ENCODE results near the gene MMD2.

MMD2 gene

DNA sequence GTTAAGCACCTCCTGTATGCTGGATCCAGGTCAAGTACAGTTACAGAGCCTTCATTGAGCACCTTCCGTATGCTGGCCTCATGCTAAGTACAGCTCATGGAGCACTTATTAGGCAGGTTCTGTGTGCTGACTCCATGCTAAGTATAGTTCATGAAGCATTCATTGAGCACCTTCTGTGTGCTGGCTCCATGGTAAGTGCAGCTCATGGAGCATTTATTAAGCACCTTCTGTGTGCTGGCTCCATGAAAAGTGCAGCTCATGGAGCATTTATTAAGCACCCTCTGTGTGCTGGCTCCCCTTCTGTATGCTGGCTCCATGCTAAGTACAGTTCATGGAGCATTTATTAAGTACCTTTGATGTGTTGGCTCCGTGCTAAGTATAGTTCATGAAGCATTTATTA, 30.5 kb downstream of the MMD2 start:
- H3K4me1 ChIP-seq (ENCODE audit: control insufficient read depth, low read length), result no peaks in the 10 kb centered on the region
- no peaks in the 10 kb centered on the region for H4K20me1 ChIP-seq (ENCODE audit: control insufficient read depth, insufficient read depth, low read depth, low read length)
- no peaks in the 10 kb centered on the region for H3K9me2 ChIP-seq (replicated peaks; ENCODE audit: control insufficient read depth, low read length)
- no peak overlapping the region for H3K27ac ChIP-seq (ENCODE audit: low read depth, low read length)
- H3F3A ChIP-seq (ENCODE audit: control insufficient read depth, insufficient read depth), result no peaks in the 10 kb centered on the region
- H3K4me3 ChIP-seq (ENCODE audit: low read length), result no peak overlapping the region
- H3K4me2 ChIP-seq (ENCODE audit: low read length), result no peak overlapping the region
- no peaks in the 10 kb centered on the region for H3K36me3 ChIP-seq (ENCODE audit: control insufficient read depth, low read length)
- no peaks in the 10 kb centered on the region for H3K79me2 ChIP-seq (ENCODE audit: control insufficient read depth, low read length)
- H3K9me3 ChIP-seq (ENCODE audit: control insufficient read depth, insufficient read depth, low read length), result no peaks in the 10 kb centered on the region
- TF ChIP-seq CTCF (IDR thresholded peaks at IDR 0.05; ENCODE audit: low read depth, low read length, poor library complexity, severe bottlenecking) (no peak), EZH2phosphoT487 (IDR thresholded peaks at IDR 0.05; ENCODE audit: borderline replicate concordance, low read length) (no peak)
- no peaks in the 10 kb centered on the region for H3K27me3 ChIP-seq (ENCODE audit: control insufficient read depth, low read length)

GRCh38 chr7:4919969-4920766, 38.8 kb downstream of the MMD2 start:
- Histone ChIP-seq H3K4me2 (ENCODE audit: low read length) (no peak overlapping the region), H3K79me2 (ENCODE audit: control insufficient read depth, low read length) (no peaks in the 10 kb centered on the region), H3K27ac (ENCODE audit: low read depth, low read length) (no peak overlapping the region), H3K27me3 (ENCODE audit: control insufficient read depth, low read length) (no peaks in the 10 kb centered on the region), H3K4me1 (ENCODE audit: control insufficient read depth, low read length) (no peaks in the 10 kb centered on the region), H3F3A (ENCODE audit: control insufficient read depth, insufficient read depth) (no peaks in the 10 kb centered on the region), H3K4me3 (ENCODE audit: low read length) (no peak overlapping the region), H4K20me1 (ENCODE audit: control insufficient read depth, insufficient read depth, low read depth, low read length) (no peaks in the 10 kb centered on the region), H3K9me2 (replicated peaks; ENCODE audit: control insufficient read depth, low read length) (no peaks in the 10 kb centered on the region), H3K9me3 (ENCODE audit: control insufficient read depth, insufficient read depth, low read length) (no peaks in the 10 kb centered on the region), H3K36me3 (ENCODE audit: control insufficient read depth, low read length) (no peaks in the 10 kb centered on the region)
- TF ChIP-seq EZH2phosphoT487 (IDR thresholded peaks at IDR 0.05; ENCODE audit: borderline replicate concordance, low read length), result no peak
- no peak for TF ChIP-seq CTCF (IDR thresholded peaks at IDR 0.05; ENCODE audit: low read depth, low read length, poor library complexity, severe bottlenecking)

GRCh38 chr7:4916113-4916512, 42.9 kb downstream of the MMD2 start:
- TF ChIP-seq EZH2phosphoT487 (IDR thresholded peaks at IDR 0.05; ENCODE audit: borderline replicate concordance, low read length), result no peak
- TF ChIP-seq CTCF (IDR thresholded peaks at IDR 0.05; ENCODE audit: low read depth, low read length, poor library complexity, severe bottlenecking), result no peak
- H3F3A ChIP-seq (ENCODE audit: control insufficient read depth, insufficient read depth), result no peaks in the 10 kb centered on the region

More at GRCh38 chr7:4916113-4916512, 42.9 kb downstream of the MMD2 start:
- no peaks in the 10 kb centered on the region for H3K36me3 ChIP-seq (ENCODE audit: control insufficient read depth, low read length)
- no peaks in the 10 kb centered on the region for H3K9me2 ChIP-seq (replicated peaks; ENCODE audit: control insufficient read depth, low read length)
- no peaks in the 10 kb centered on the region for H3K79me2 ChIP-seq (ENCODE audit: control insufficient read depth, low read length)
- H3K27me3 ChIP-seq (ENCODE audit: control insufficient read depth, low read length), result no peaks in the 10 kb centered on the region
- no peak overlapping the region for H3K4me3 ChIP-seq (ENCODE audit: low read length)
- H3K4me1 ChIP-seq (ENCODE audit: control insufficient read depth, low read length), result no peaks in the 10 kb centered on the region
- H3K27ac ChIP-seq (ENCODE audit: low read depth, low read length), result no peak overlapping the region
- no peaks in the 10 kb centered on the region for H4K20me1 ChIP-seq (ENCODE audit: control insufficient read depth, insufficient read depth, low read depth, low read length)
- H3K9me3 ChIP-seq (ENCODE audit: control insufficient read depth, insufficient read depth, low read length), result no peaks in the 10 kb centered on the region
- H3K4me2 ChIP-seq (ENCODE audit: low read length), result no peak overlapping the region
